Activated CD4-positive, alpha-beta memory T cell treated with anti-CD3 and anti-CD28 coated beads, Interleukin-2, amount 10 ng/mL, durations not matched to agents 7 days and 5 days (primary cell): Measurements from ENCODE around the gene LUC7L. TPM values are rescaled to one million over a fixed set of nuclear protein-coding genes. Genes with fewer than 3 reads are reported as not detected.
"Not testable (repeated sequence)": the region's sequence is repeated elsewhere in the genome, so short reads cannot be mapped to it uniquely, and the experiment has no call there.

Experiments
- CTCF ChIA-PET: fragments of 350-600 bp; sonication (Branson Sonifier 250); formaldehyde crosslinking; loops from one replicate; lab custom pipeline; 2021; ENCODE audit warnings: antibody characterized with exemption, inconsistent platforms; lab: Charles Lee
- POLR2A ChIA-PET: fragments of 350-600 bp; sonication (Branson Sonifier 250); formaldehyde crosslinking; loops from one replicate; lab custom pipeline; 2021; ENCODE audit warnings: antibody characterized with exemption; lab: Charles Lee
- DNase-seq: peaks from one replicate; pipeline ENCODE4 v3.0.0-alpha.2; 2020
- H3K27ac Mint-ChIP-seq: one replicate; pipeline ENCODE4 v1.8.0; 2021; ENCODE audit warnings: mild to moderate bottlenecking, mixed read lengths
- H3K27me3 Mint-ChIP-seq: one replicate; pipeline ENCODE4 v1.8.0; 2021; ENCODE audit warnings: mixed read lengths
- H3K36me3 Mint-ChIP-seq: one replicate; pipeline ENCODE4 v1.8.0; 2021; ENCODE audit warnings: low read depth, mixed read lengths
- H3K4me1 Mint-ChIP-seq: one replicate; pipeline ENCODE4 v1.8.0; 2021; ENCODE audit warnings: mixed read lengths
- H3K4me3 Mint-ChIP-seq: one replicate; pipeline ENCODE4 v1.8.0; 2021; ENCODE audit warnings: mild to moderate bottlenecking, mixed read lengths
- H3K9me3 Mint-ChIP-seq: one replicate; pipeline ENCODE4 v1.8.0; 2021; ENCODE audit warnings: mixed read lengths
- total RNA-seq, 2 experiments: library from RNA; stranded (reverse); gene quantifications; one replicate each; pipeline ENCODE4 v1.2.3, GENCODE V29; 2021

LUC7L gene
- total RNA-seq, 2 experiments from 2014 or later: 54.9 to 61.0 TPM

- Mint-ChIP-seq H3K27me3 (peaks cover 24% of the 10 kb centered on the region), H3K36me3 (peaks cover 7% of the 10 kb centered on the region), H3K27ac (no peak overlapping the region), H3K4me3 (peak overlapping the region; percentile 35), H3K9me3 (no peaks in the 10 kb centered on the region), H3K4me1 (peaks cover 7% of the 10 kb centered on the region)
- ChIA-PET CTCF (interaction anchor here (0.7 to 3.9 kb wide), 7 partner anchors 10 to 133 kb away, joined by 3 to 24 read pairs (median 4); no protein-coding TSS in a partner anchor), POLR2A (interaction anchor here (1.2 kb wide), 2 partner anchors 47 to 127 kb away, joined by 3 read pairs; partner anchors contain the start of genes POLR3K and SNRNP25)
- peak; percentile 86 for DNase-seq
These were observed 48.3 kb downstream of the LUC7L start for GRCh38 chr16:180681-181564.

DNA sequence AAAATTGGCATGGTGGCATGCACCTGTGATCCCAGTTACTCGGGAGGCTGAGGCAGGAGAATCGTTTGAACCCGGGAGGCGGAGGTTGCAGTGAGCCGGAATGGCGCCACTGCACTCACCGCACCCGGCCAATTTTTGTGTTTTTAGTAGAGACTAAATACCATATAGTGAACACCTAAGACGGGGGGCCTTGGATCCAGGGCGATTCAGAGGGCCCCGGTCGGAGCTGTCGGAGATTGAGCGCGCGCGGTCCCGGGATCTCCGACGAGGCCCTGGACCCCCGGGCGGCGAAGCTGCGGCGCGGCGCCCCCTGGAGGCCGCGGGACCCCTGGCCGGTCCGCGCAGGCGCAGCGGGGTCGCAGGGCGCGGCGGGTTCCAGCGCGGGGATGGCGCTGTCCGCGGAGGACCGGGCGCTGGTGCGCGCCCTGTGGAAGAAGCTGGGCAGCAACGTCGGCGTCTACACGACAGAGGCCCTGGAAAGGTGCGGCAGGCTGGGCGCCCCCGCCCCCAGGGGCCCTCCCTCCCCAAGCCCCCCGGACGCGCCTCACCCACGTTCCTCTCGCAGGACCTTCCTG, 49.1 kb downstream of the LUC7L start, which contains the start of gene HBQ1:
TSS of gene HBQ1 (plus strand) at position 359 of the 575 bp plus-strand sequence. CDS start at position 387, 28 bp downstream.
- POLR2A ChIA-PET: interaction anchor here (1.2 kb wide), 2 partner anchors 48 to 127 kb away, joined by 3 read pairs; partner anchors contain the start of genes POLR3K and SNRNP25
- DNase-seq: no peak
- Mint-ChIP-seq H3K9me3 (no peaks in the 10 kb centered on the region), H3K36me3 (peaks cover 2% of the 10 kb centered on the region), H3K4me3 (peak within 1 kb of the TSS; percentile 35), H3K27me3 (peaks cover 30% of the 10 kb centered on the region), H3K4me1 (peaks cover 9% of the 10 kb centered on the region), H3K27ac (no peak within 1 kb of the TSS)
- CTCF ChIA-PET: interaction anchor here (0.8 to 3.9 kb wide), 2 partner anchors 63 to 74 kb away, joined by 4 to 24 read pairs; no protein-coding TSS in a partner anchor

GRCh38 chr16:179211-180092, 49.8 kb downstream of the LUC7L start:
- ChIA-PET CTCF (interaction anchor here (3.9 kb wide), 1 partner anchor 73 kb away, joined by 24 read pairs; no protein-coding TSS in a partner anchor), POLR2A (interaction anchor here (1.2 kb wide), 1 partner anchor 49 kb away, joined by 3 read pairs; no protein-coding TSS in a partner anchor)
- peaks cover 37% of the 10 kb centered on the region for H3K27me3 Mint-ChIP-seq
- no peaks in the 10 kb centered on the region for H3K9me3 Mint-ChIP-seq
- no peak for DNase-seq
- peaks cover 13% of the 10 kb centered on the region for H3K4me1 Mint-ChIP-seq
- no peak overlapping the region for H3K27ac Mint-ChIP-seq
- no peaks in the 10 kb centered on the region for H3K36me3 Mint-ChIP-seq
- H3K4me3 Mint-ChIP-seq: no peak overlapping the region

- ChIA-PET POLR2A (no interaction called here), CTCF (no interaction called here)
- peaks cover 14% of the 10 kb centered on the region for H3K4me1 Mint-ChIP-seq
- no peaks in the 10 kb centered on the region for H3K36me3 Mint-ChIP-seq
- no peak overlapping the region for H3K4me3 Mint-ChIP-seq
- no peak overlapping the region for H3K27ac Mint-ChIP-seq
- H3K9me3 Mint-ChIP-seq: no peaks in the 10 kb centered on the region
- no peak for DNase-seq
- H3K27me3 Mint-ChIP-seq: peaks cover 43% of the 10 kb centered on the region
These were observed 50.6 kb downstream of the LUC7L start for GRCh38 chr16:178668-179015.

DNA sequence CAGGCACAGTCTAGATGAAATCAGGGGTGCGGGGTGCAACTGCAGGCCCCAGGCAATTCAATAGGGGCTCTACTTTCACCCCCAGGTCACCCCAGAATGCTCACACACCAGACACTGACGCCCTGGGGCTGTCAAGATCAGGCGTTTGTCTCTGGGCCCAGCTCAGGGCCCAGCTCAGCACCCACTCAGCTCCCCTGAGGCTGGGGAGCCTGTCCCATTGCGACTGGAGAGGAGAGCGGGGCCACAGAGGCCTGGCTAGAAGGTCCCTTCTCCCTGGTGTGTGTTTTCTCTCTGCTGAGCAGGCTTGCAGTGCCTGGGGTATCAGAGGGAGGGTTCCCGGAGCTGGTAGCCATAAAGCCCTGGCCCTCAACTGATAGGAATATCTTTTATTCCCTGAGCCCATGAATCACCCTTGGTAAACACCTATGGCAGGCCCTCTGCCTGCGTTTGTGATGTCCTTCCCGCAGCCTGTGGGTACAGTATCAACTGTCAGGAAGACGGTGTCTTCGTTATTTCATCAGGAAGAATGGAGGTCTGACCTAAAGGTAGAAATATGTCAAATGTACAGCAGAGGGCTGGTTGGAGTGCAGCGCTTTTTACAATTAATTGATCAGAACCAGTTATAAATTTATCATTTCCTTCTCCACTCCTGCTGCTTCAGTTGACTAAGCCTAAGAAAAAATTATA, 51.1 kb downstream of the LUC7L start:
- no peak overlapping the region for H3K27ac Mint-ChIP-seq
- ChIA-PET POLR2A (interaction anchor here (0.7 kb wide), 1 partner anchor 71 kb away, joined by 3 read pairs; no protein-coding TSS in a partner anchor), CTCF (no interaction called here)
- no peak for DNase-seq
- H3K36me3 Mint-ChIP-seq: no peaks in the 10 kb centered on the region
- peaks cover 47% of the 10 kb centered on the region for H3K27me3 Mint-ChIP-seq
- peaks cover 18% of the 10 kb centered on the region for H3K4me1 Mint-ChIP-seq
- no peaks in the 10 kb centered on the region for H3K9me3 Mint-ChIP-seq
- H3K4me3 Mint-ChIP-seq: no peak overlapping the region

DNA sequence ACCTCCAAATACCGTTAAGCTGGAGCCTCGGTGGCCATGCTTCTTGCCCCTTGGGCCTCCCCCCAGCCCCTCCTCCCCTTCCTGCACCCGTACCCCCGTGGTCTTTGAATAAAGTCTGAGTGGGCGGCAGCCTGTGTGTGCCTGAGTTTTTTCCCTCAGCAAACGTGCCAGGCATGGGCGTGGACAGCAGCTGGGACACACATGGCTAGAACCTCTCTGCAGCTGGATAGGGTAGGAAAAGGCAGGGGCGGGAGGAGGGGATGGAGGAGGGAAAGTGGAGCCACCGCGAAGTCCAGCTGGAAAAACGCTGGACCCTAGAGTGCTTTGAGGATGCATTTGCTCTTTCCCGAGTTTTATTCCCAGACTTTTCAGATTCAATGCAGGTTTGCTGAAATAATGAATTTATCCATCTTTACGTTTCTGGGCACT, 51.8 kb downstream of the LUC7L start:
- CTCF ChIA-PET: no interaction called here
- DNase-seq: no peak
- H3K4me3 Mint-ChIP-seq: no peak overlapping the region
- POLR2A ChIA-PET: interaction anchor here (0.7 kb wide), 1 partner anchor 70 kb away, joined by 3 read pairs; no protein-coding TSS in a partner anchor
- H3K9me3 Mint-ChIP-seq: no peaks in the 10 kb centered on the region
- H3K36me3 Mint-ChIP-seq: no peaks in the 10 kb centered on the region
- no peak overlapping the region for H3K27ac Mint-ChIP-seq
- peaks cover 47% of the 10 kb centered on the region for H3K27me3 Mint-ChIP-seq
- H3K4me1 Mint-ChIP-seq: peaks cover 18% of the 10 kb centered on the region

GRCh38 chr16:176477-177382, 52.5 kb downstream of the LUC7L start, which contains the start of gene HBA1:
HBA1 (plus strand) TSS chr16:176680; CDS start chr16:176717, 37 bp downstream.
- DNase-seq, CTCF ChIA-PET: not testable (repeated sequence)

GRCh38 chr16:176006-176405, 53.2 kb downstream of the LUC7L start:
- H3K27me3 Mint-ChIP-seq: peaks cover 53% of the 10 kb centered on the region
- H3K36me3 Mint-ChIP-seq, CTCF ChIA-PET, DNase-seq, H3K27ac Mint-ChIP-seq, H3K9me3 Mint-ChIP-seq, H3K4me3 Mint-ChIP-seq: not testable (repeated sequence)
- peaks cover 15% of the 10 kb centered on the region for H3K4me1 Mint-ChIP-seq
- POLR2A ChIA-PET: interaction anchor here (1.1 kb wide), 1 partner anchor 18 kb away, joined by 3 read pairs; no protein-coding TSS in a partner anchor

More at GRCh38 chr16:176477-177382, 52.5 kb downstream of the LUC7L start, which contains the start of gene HBA1:
- Mint-ChIP-seq H3K4me1 (peaks cover 18% of the 10 kb centered on the region), H3K27me3 (peaks cover 49% of the 10 kb centered on the region)
- H3K27ac Mint-ChIP-seq, H3K36me3 Mint-ChIP-seq, H3K4me3 Mint-ChIP-seq, POLR2A ChIA-PET, H3K9me3 Mint-ChIP-seq: not testable (repeated sequence)

DNA sequence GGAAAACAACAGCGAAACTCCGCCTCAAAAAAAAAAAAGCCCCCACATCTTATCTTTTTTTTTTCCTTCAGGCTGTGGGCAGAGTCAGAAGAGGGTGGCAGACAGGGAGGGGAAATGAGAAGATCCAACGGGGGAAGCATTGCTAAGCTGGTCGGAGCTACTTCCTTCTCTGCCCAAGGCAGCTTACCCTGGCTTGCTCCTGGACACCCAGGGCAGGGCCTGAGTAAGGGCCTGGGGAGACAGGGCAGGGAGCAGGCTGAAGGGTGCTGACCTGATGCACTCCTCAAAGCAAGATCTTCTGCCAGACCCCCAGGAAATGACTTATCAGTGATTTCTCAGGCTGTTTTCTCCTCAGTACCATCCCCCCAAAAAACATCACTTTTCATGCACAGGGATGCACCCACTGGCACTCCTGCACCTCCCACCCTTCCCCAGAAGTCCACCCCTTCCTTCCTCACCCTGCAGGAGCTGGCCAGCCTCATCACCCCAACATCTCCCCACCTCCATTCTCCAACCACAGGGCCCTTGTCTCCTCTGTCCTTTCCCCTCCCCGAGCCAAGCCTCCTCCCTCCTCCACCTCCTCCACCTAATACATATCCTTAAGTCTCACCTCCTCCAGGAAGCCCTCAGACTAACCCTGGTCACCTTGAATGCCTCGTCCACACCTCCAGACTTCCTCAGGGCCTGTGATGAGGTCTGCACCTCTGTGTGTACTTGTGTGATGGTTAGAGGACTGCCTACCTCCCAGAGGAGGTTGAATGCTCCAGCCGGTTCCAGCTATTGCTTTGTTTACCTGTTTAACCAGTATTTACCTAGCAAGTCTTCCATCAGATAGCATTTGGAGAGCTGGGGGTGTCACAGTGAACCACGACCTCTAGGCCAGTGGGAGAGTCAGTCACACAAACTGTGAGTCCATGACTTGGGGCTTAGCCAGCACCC, 54.0 kb downstream of the LUC7L start:
- Mint-ChIP-seq H3K9me3 (no peaks in the 10 kb centered on the region), H3K36me3 (no peaks in the 10 kb centered on the region)
- CTCF ChIA-PET: interaction anchor here (0.7 to 1.0 kb wide), 3 partner anchors 58 to 71 kb away, joined by 3 read pairs; no protein-coding TSS in a partner anchor

More for the DNA sequence above, 54.0 kb downstream of the LUC7L start:
- no peak overlapping the region for H3K4me3 Mint-ChIP-seq
- DNase-seq: no peak
- H3K27me3 Mint-ChIP-seq: peaks cover 58% of the 10 kb centered on the region
- no peak overlapping the region for H3K27ac Mint-ChIP-seq
- POLR2A ChIA-PET: interaction anchor here (1.1 kb wide), 1 partner anchor 17 kb away, joined by 3 read pairs; no protein-coding TSS in a partner anchor
- H3K4me1 Mint-ChIP-seq: peaks cover 14% of the 10 kb centered on the region
